Measurements from ENCODE around the gene LCE3D. TPM values are rescaled to one million over a fixed set of nuclear protein-coding genes. Genes with fewer than 3 reads are reported as not detected.

Gene LCE3D
- total RNA-seq, 1 donor from 2014 or later = not detected

- Histone ChIP-seq H3K27me3 (peaks cover 13% of the 10 kb centered on the region), H3K27ac (no peak overlapping the region), H3K36me3 (no peaks in the 10 kb centered on the region), H3K4me3 (no peak overlapping the region), H3K4me1 (no peaks in the 10 kb centered on the region), H3K9me3 (no peaks in the 10 kb centered on the region)
- DNase-seq (no peak), ATAC-seq (no peak)
- TF ChIP-seq, protein P1, sequence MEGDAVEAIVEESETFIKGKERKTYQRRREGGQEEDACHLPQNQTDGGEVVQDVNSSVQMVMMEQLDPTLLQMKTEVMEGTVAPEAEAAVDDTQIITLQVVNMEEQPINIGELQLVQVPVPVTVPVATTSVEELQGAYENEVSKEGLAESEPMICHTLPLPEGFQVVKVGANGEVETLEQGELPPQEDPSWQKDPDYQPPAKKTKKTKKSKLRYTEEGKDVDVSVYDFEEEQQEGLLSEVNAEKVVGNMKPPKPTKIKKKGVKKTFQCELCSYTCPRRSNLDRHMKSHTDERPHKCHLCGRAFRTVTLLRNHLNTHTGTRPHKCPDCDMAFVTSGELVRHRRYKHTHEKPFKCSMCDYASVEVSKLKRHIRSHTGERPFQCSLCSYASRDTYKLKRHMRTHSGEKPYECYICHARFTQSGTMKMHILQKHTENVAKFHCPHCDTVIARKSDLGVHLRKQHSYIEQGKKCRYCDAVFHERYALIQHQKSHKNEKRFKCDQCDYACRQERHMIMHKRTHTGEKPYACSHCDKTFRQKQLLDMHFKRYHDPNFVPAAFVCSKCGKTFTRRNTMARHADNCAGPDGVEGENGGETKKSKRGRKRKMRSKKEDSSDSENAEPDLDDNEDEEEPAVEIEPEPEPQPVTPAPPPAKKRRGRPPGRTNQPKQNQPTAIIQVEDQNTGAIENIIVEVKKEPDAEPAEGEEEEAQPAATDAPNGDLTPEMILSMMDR (IDR thresholded peaks at IDR 0.05) = no peak
- intact Hi-C loops (cut with DNase I) = no loop called here
These were observed 36.5 kb downstream of the LCE3D start for GRCh38 chr1:152543820-152544219.

- H3K4me1 ChIP-seq = no peaks in the 10 kb centered on the region
- no peak overlapping the region for H3K4me3 ChIP-seq
- H3K27me3 ChIP-seq = peaks cover 13% of the 10 kb centered on the region
- TF ChIP-seq, protein P1 (IDR thresholded peaks at IDR 0.05) = no peak
- H3K36me3 ChIP-seq = no peaks in the 10 kb centered on the region
- no peak for ATAC-seq
- no peaks in the 10 kb centered on the region for H3K9me3 ChIP-seq
- H3K27ac ChIP-seq = no peak overlapping the region
- intact Hi-C loops (cut with DNase I) = no loop called here
- DNase-seq = no peak
These were observed 40.4 kb downstream of the LCE3D start for GRCh38 chr1:152539901-152540300.

GRCh38 chr1:152537496-152537895, 42.8 kb downstream of the LCE3D start:
- Histone ChIP-seq H3K36me3 (no peaks in the 10 kb centered on the region), H3K9me3 (no peaks in the 10 kb centered on the region), H3K4me3 (no peak overlapping the region), H3K27me3 (peaks cover 9% of the 10 kb centered on the region), H3K4me1 (no peaks in the 10 kb centered on the region), H3K27ac (no peak overlapping the region)
- intact Hi-C loops (cut with DNase I) = no loop called here
- TF ChIP-seq, protein P1 (IDR thresholded peaks at IDR 0.05) = no peak
- DNase-seq (no peak), ATAC-seq (no peak)

GRCh38 chr1:152535774-152536173, 44.5 kb downstream of the LCE3D start:
- no peak for ATAC-seq
- Histone ChIP-seq H3K9me3 (no peaks in the 10 kb centered on the region), H3K36me3 (no peaks in the 10 kb centered on the region), H3K27ac (no peak overlapping the region), H3K4me3 (no peak overlapping the region), H3K27me3 (no peaks in the 10 kb centered on the region), H3K4me1 (no peaks in the 10 kb centered on the region)
- intact Hi-C loops (cut with DNase I) = no loop called here
- DNase-seq = no peak
- TF ChIP-seq, protein P1 (IDR thresholded peaks at IDR 0.05) = no peak

- no peak for DNase-seq
- H3K27ac ChIP-seq = no peak overlapping the region
- TF ChIP-seq, protein P1 (IDR thresholded peaks at IDR 0.05) = peak; percentile 59
- intact Hi-C loops (cut with DNase I) = no loop called here
- no peaks in the 10 kb centered on the region for H3K27me3 ChIP-seq
- peak; percentile 62 for ATAC-seq
- no peak overlapping the region for H3K4me3 ChIP-seq
- H3K4me1 ChIP-seq = no peaks in the 10 kb centered on the region
- H3K9me3 ChIP-seq = no peaks in the 10 kb centered on the region
- H3K36me3 ChIP-seq = no peaks in the 10 kb centered on the region
These were observed 46.9 kb downstream of the LCE3D start for GRCh38 chr1:152533327-152533938.

Other genes with a start within 250 kb of the LCE3D start
- not detected for gene FLG2, start 220.5 kb downstream of the LCE3D start, total RNA-seq
- not detected for gene CRNN, start 166.3 kb downstream of the LCE3D start, total RNA-seq
- not detected for gene LCE5A, start 69.7 kb downstream of the LCE3D start, total RNA-seq
- gene CRCT1, start 66.0 kb downstream of the LCE3D start, total RNA-seq = not detected
- not detected for gene LCE3E, start 13.7 kb downstream of the LCE3D start, total RNA-seq
- gene LCE3C, start 19.7 kb upstream of the LCE3D start, total RNA-seq = not detected
- gene LCE3B, start 33.3 kb upstream of the LCE3D start, total RNA-seq = not detected
- gene LCE3A, start 42.6 kb upstream of the LCE3D start, total RNA-seq = not detected
- not detected for gene LCE2D, start 82.9 kb upstream of the LCE3D start, total RNA-seq
- gene LCE2C, start 94.8 kb upstream of the LCE3D start, total RNA-seq = not detected
- not detected for gene LCE2B, start 105.6 kb upstream of the LCE3D start, total RNA-seq
- not detected for gene LCE2A, start 117.8 kb upstream of the LCE3D start, total RNA-seq
- not detected for gene LCE4A, start 127.6 kb upstream of the LCE3D start, total RNA-seq
- gene KPRP, start 177.5 kb upstream of the LCE3D start, total RNA-seq = not detected
- not detected for gene LCE1F, start 194.6 kb upstream of the LCE3D start, total RNA-seq
- not detected for gene LCE1E, start 205.7 kb upstream of the LCE3D start, total RNA-seq
- not detected for gene LCE1D, start 216.2 kb upstream of the LCE3D start, total RNA-seq
- gene LCE1C, start 226.1 kb upstream of the LCE3D start, total RNA-seq = not detected
- not detected for gene LCE1B, start 231.5 kb upstream of the LCE3D start, total RNA-seq
- not detected for gene LCE1A, start 247.0 kb upstream of the LCE3D start, total RNA-seq